Smooth muscle cell (in vitro differentiated cells): ENCODE measurements around the gene ASB18. TPM values are rescaled to one million over a fixed set of nuclear protein-coding genes. Genes with fewer than 3 reads are reported as not detected.

Source experiments
- DNase-seq: peaks from one replicate; lab custom pipeline; 2025; ENCODE audit not compliant: unreplicated experiment; lab: John Stamatoyannopoulos, UW
- H2AFZ ChIP-seq: fragments of 200-600 bp; sonication (generic); 2 replicates; pipeline ENCODE4 v1.6.0; 2016; ENCODE audit warnings: antibody characterized with exemption, low read depth, mild to moderate bottlenecking
- H3F3A ChIP-seq: fragments of 200-600 bp; sonication (generic); 2 replicates; pipeline ENCODE4 v1.6.0; 2017; ENCODE audit warnings: antibody characterized with exemption, low read depth
- H3K27ac ChIP-seq: fragments of 200-600 bp; sonication (generic); 2 replicates; pipeline ENCODE4 v1.5.1; 2016; ENCODE audit warnings: low read depth, mild to moderate bottlenecking
- H3K27me3 ChIP-seq: fragments of 200-600 bp; sonication (generic); 2 replicates; pipeline ENCODE4 v1.6.1; 2016; ENCODE audit warnings: low read depth, mild to moderate bottlenecking
- H3K36me3 ChIP-seq: fragments of 200-600 bp; sonication (generic); 2 replicates; pipeline ENCODE4 v1.5.1; 2016; ENCODE audit warnings: low read depth
- H3K4me1 ChIP-seq: fragments of 200-600 bp; sonication (generic); 2 replicates; pipeline ENCODE4 v1.5.1; 2016; ENCODE audit warnings: low read depth
- H3K4me2 ChIP-seq: fragments of 200-600 bp; sonication (generic); 2 replicates; pipeline ENCODE4 v1.6.0; 2016; ENCODE audit warnings: mild to moderate bottlenecking
- H3K4me3 ChIP-seq: fragments of 200-600 bp; sonication (generic); 2 replicates; pipeline ENCODE4 v1.5.1; 2016; ENCODE audit warnings: mild to moderate bottlenecking
- H3K79me2 ChIP-seq: fragments of 200-600 bp; sonication (generic); 2 replicates; pipeline ENCODE4 v1.6.0; 2016; ENCODE audit warnings: low read depth, mild to moderate bottlenecking
- H3K9ac ChIP-seq: fragments of 200-600 bp; sonication (generic); 2 replicates; pipeline ENCODE4 v1.6.0; 2016; ENCODE audit warnings: low read depth
- H3K9me3 ChIP-seq: fragments of 200-600 bp; sonication (generic); replicated peaks from 2 replicates; pipeline ENCODE4 v1.5.1; 2016; ENCODE audit warnings: low read depth
- H4K20me1 ChIP-seq: fragments of 200-600 bp; sonication (generic); 2 replicates; pipeline ENCODE4 v1.6.0; 2016; ENCODE audit warnings: low read depth
- CTCF ChIP-seq: fragments of 200-600 bp; sonication (generic); IDR thresholded peaks from 2 replicates; pipeline ENCODE4 v1.5.1; 2017; ENCODE audit warnings: borderline replicate concordance, mild to moderate bottlenecking, antibody characterized with exemption; ENCODE audit not compliant: insufficient read depth, poor library complexity, severe bottlenecking
- WGBS: methylation state at CpG from one replicate; pipeline ENCODE4 v1.1.7; 2016; ENCODE audit warnings: low lambda C conversion rate; 5-methylcytosine and 5-hydroxymethylcytosine counted together
- polyA plus RNA-seq: library from polyadenylated mRNA; unstranded; fragments of >200 nt; fragmentation: Nextera tagmentation; extraction: Ambion mirVana; gene quantifications from 2 replicates; pipeline ENCODE4 v1.2.1, GENCODE V29; 2016
- total RNA-seq: library from RNA; depleted of rRNA; stranded (reverse); fragments of >200 nt; gene quantifications from 2 replicates; pipeline ENCODE4 v1.2.3, GENCODE V29; 2014

Gene ASB18
- total and polyA plus RNA-seq, 2 experiments from 2014 or later = 0.05 TPM; not detected in 1

- H3K9ac ChIP-seq = no peak overlapping the region
- no peaks in the 10 kb centered on the region for H3K36me3 ChIP-seq
- 97% methylated on average over 47 of the region's 92 CpGs for WGBS
- no peak for DNase-seq
- H4K20me1 ChIP-seq = no peaks in the 10 kb centered on the region
- H3K9me3 ChIP-seq = no peaks in the 10 kb centered on the region
- no peak overlapping the region for H3K4me3 ChIP-seq
- no peaks in the 10 kb centered on the region for H3F3A ChIP-seq
- no peak overlapping the region for H3K4me2 ChIP-seq
- no peak overlapping the region for H3K27ac ChIP-seq
- no peaks in the 10 kb centered on the region for H3K4me1 ChIP-seq
- TF ChIP-seq CTCF = no peak
- no peaks in the 10 kb centered on the region for H3K79me2 ChIP-seq
- H2AFZ ChIP-seq = no peak overlapping the region
- H3K27me3 ChIP-seq = no peaks in the 10 kb centered on the region
These were observed 49.7 kb downstream of the ASB18 start for GRCh38 chr2:236214376-236214995.

- TF ChIP-seq CTCF = no peak
- Histone ChIP-seq H3K36me3 (no peaks in the 10 kb centered on the region), H4K20me1 (no peaks in the 10 kb centered on the region), H3K27ac (no peak overlapping the region), H3K9me3 (no peaks in the 10 kb centered on the region), H3K4me1 (no peaks in the 10 kb centered on the region), H3K27me3 (no peaks in the 10 kb centered on the region), H2AFZ (no peak overlapping the region), H3K4me3 (no peak overlapping the region), H3K79me2 (no peaks in the 10 kb centered on the region), H3F3A (no peaks in the 10 kb centered on the region), H3K9ac (no peak overlapping the region), H3K4me2 (no peak overlapping the region)
- DNase-seq = no peak
- 96% methylated on average over 25 of the region's 25 CpGs for WGBS
These were observed 52.9 kb downstream of the ASB18 start for GRCh38 chr2:236211296-236211695.

GRCh38 chr2:236210536-236210935 is 53.7 kb downstream of the ASB18 start:
- Histone ChIP-seq H3K4me1 (no peaks in the 10 kb centered on the region), H3K9ac (no peak overlapping the region), H3K36me3 (no peaks in the 10 kb centered on the region), H3K4me3 (no peak overlapping the region), H3K9me3 (no peaks in the 10 kb centered on the region), H2AFZ (no peak overlapping the region), H4K20me1 (no peaks in the 10 kb centered on the region), H3K27me3 (no peaks in the 10 kb centered on the region), H3K27ac (no peak overlapping the region), H3K79me2 (no peaks in the 10 kb centered on the region), H3K4me2 (no peak overlapping the region), H3F3A (no peaks in the 10 kb centered on the region)
- no peak for DNase-seq
- WGBS = 89% methylated on average over 8 of the region's 8 CpGs
- no peak for TF ChIP-seq CTCF

GRCh38 chr2:236209996-236210395 is 54.2 kb downstream of the ASB18 start:
- no peaks in the 10 kb centered on the region for H3F3A ChIP-seq
- no peak overlapping the region for H3K4me2 ChIP-seq
- WGBS = 83% methylated on average over 5 of the region's 5 CpGs
- H3K36me3 ChIP-seq = no peaks in the 10 kb centered on the region
- H3K27me3 ChIP-seq = no peaks in the 10 kb centered on the region
- no peak overlapping the region for H3K9ac ChIP-seq
- H3K27ac ChIP-seq = no peak overlapping the region
- no peaks in the 10 kb centered on the region for H3K9me3 ChIP-seq
- no peaks in the 10 kb centered on the region for H3K79me2 ChIP-seq
- H3K4me1 ChIP-seq = no peaks in the 10 kb centered on the region
- DNase-seq = no peak
- no peaks in the 10 kb centered on the region for H4K20me1 ChIP-seq
- TF ChIP-seq CTCF = no peak
- H2AFZ ChIP-seq = no peak overlapping the region
- no peak overlapping the region for H3K4me3 ChIP-seq
